ENCODE data around the gene EPB41L1. TPM values are rescaled to one million over a fixed set of nuclear protein-coding genes. Genes with fewer than 3 reads are reported as not detected.

EPB41L1 gene
- polyA plus RNA-seq, 1 donor from 2014 or later, result 38.2 TPM

GRCh38 chr20:36177716-36178115, 23.2 kb downstream of the EPB41L1 start:
- Histone ChIP-seq H3K27ac (ENCODE audit: low read length) (no peak overlapping the region), H2AFZ (ENCODE audit: low read depth, low read length) (no peak overlapping the region), H3K9me3 (ENCODE audit: low read length) (no peaks in the 10 kb centered on the region), H3K9ac (ENCODE audit: low read length) (no peak overlapping the region), H3K4me3 (ENCODE audit: low read length) (no peak overlapping the region), H3K4me2 (ENCODE audit: low read length) (no peak overlapping the region), H3K79me2 (replicated peaks; ENCODE audit: insufficient read depth, low read length) (no peaks in the 10 kb centered on the region), H3K36me3 (ENCODE audit: insufficient read depth, low read length) (no peaks in the 10 kb centered on the region), H3K9me2 (ENCODE audit: insufficient read depth, low read length) (no peaks in the 10 kb centered on the region), H3F3A (ENCODE audit: insufficient read depth, low read length, poor library complexity, severe bottlenecking) (no peaks in the 10 kb centered on the region), H4K20me1 (ENCODE audit: insufficient read depth) (no peaks in the 10 kb centered on the region), H3K27me3 (ENCODE audit: insufficient read depth, low read depth, low read length) (no peaks in the 10 kb centered on the region)
- TF ChIP-seq MXI1 (conservative IDR thresholded peaks at IDR 0.05; ENCODE audit: poor library complexity, severe bottlenecking) (no peak), TAF1 (IDR thresholded peaks at IDR 0.05; ENCODE audit: low read depth) (no peak), CTCF (IDR thresholded peaks at IDR 0.05; ENCODE audit: poor library complexity, severe bottlenecking) (no peak), EP300 (conservative IDR thresholded peaks at IDR 0.05; ENCODE audit: poor library complexity, severe bottlenecking) (no peak), POLR2AphosphoS5 (IDR thresholded peaks at IDR 0.05) (no peak), RAD21 (conservative IDR thresholded peaks at IDR 0.05) (no peak), REST (IDR thresholded peaks at IDR 0.05; ENCODE audit: borderline replicate concordance) (no peak), SMC3 (conservative IDR thresholded peaks at IDR 0.05; ENCODE audit: poor library complexity) (no peak), EZH2 (IDR thresholded peaks at IDR 0.05; ENCODE audit: borderline replicate concordance, insufficient read depth, low read length, poor library complexity, severe bottlenecking) (no peak)

DNA sequence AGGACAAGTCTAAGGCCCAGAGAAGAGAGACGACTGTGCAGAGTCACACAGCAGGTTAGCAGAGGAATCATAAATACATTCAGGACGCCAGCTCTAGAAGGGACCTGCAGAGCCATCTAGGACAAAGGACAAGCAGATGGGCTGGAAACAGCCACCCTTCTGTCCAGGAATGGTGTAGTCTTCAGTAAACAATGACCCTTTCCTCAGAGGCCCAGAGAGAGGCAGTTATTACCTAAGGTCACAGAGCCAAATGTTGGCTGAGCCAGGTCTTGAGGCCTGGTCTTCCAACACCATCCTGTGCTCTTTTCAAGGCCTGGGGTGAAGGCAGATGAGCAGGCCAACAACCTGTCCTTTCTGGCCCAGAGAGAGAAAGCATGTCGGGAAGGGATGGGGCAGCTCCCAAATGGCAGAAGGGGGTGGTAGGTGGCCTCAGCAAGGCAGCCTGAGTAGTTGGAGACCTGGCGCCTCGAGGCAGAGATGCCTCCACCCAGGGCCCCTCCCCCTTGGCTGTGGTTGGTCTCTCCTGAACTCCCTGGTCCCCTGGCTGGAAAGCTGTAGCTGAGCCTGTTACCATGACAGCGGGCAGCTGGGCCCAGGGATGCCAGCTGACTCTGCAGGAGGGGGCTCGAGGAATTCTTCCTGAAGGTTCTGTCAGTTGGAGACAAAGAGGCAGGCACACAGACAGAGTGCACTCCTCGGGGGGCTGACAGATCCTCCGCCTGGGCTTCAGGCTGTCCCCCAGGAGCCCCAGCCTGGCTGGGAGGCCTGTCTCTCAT, 24.8 kb downstream of the EPB41L1 start:
- H3K9me2 ChIP-seq (ENCODE audit: insufficient read depth, low read length), result no peaks in the 10 kb centered on the region
- H3K9me3 ChIP-seq (ENCODE audit: low read length), result no peaks in the 10 kb centered on the region
- H4K20me1 ChIP-seq (ENCODE audit: insufficient read depth), result no peaks in the 10 kb centered on the region
- peak overlapping the region; percentile 26 for H3K9ac ChIP-seq (ENCODE audit: low read length)
- no peaks in the 10 kb centered on the region for H3K79me2 ChIP-seq (replicated peaks; ENCODE audit: insufficient read depth, low read length)
- no peak overlapping the region for H2AFZ ChIP-seq (ENCODE audit: low read depth, low read length)
- no peaks in the 10 kb centered on the region for H3K36me3 ChIP-seq (ENCODE audit: insufficient read depth, low read length)
- peak overlapping the region; percentile 53 for H3K27ac ChIP-seq (ENCODE audit: low read length)
- H3F3A ChIP-seq (ENCODE audit: insufficient read depth, low read length, poor library complexity, severe bottlenecking), result no peaks in the 10 kb centered on the region
- no peak overlapping the region for H3K4me2 ChIP-seq (ENCODE audit: low read length)
- TF ChIP-seq POLR2AphosphoS5 (IDR thresholded peaks at IDR 0.05), result peak; percentile 7
- no peak for TF ChIP-seq RAD21 (conservative IDR thresholded peaks at IDR 0.05)
- peak overlapping the region; percentile 31 for H3K4me3 ChIP-seq (ENCODE audit: low read length)
- no peaks in the 10 kb centered on the region for H3K27me3 ChIP-seq (ENCODE audit: insufficient read depth, low read depth, low read length)
